ENCODE results near the gene KLHL35. TPM values are rescaled to one million over a fixed set of nuclear protein-coding genes. Genes with fewer than 3 reads are reported as not detected.
A peak's percentile ranks its signal among the peaks of the same experiment; 100 is the strongest.

KLHL35 gene
- total and polyA plus RNA-seq, 2 of the 4 experiments (the other 2 are of a cell fraction), result 1.6 to 3.3 TPM

DNA sequence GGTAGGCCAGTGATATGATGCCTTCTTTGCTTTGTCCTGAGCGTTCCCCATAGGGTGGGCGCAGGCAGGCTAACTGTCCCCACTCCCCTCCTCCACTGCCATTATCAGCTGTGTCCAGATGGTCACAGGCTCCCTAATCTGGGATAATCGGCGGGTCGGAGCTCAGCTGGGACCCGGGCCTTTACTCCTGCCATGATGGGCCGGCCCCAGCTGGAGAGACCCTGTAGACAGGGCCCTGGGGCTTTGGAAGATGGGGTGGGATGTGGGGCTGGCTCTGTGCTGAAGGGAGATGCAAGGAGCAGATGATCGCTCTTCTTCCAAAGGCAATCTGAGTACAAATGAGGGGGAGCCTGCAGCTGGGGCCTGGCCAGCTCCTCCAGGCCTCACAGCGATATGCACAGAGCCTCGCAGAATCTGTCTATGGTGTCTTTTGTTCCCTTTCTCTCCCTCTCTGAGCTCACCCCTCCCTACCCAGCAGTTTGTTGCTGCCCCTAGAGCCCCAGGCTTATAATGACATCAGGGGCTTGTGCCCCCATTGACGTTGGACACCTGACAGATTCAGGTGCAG is 11.9 kb downstream of the KLHL35 start:
- Histone ChIP-seq H2BK20ac (ENCODE audit: low read depth, low read length) (peak overlapping the region; percentile 87; the same call in 1 of the 2 replicates), H3K23ac (ENCODE audit: low read depth, low read length) (no peak overlapping the region), H3K9ac (ENCODE audit: low read depth, low read length) (no peak overlapping the region), H4K8ac (ENCODE audit: low read depth in 2 of 2, low read length in 2 of 2) (peak overlapping the region in 1 of 2 experiments; percentile 6; a peak in 1 of 4 replicates), H4K20me1 (ENCODE audit: insufficient read depth, low read length) (no peaks in the 10 kb centered on the region), H3K79me1 (ENCODE audit: low read depth in 1 of 2, low read length in 2 of 2) (peaks cover 14 to 28% of the 10 kb centered on the region in 2 experiments), H4K91ac (ENCODE audit: insufficient read depth, low read depth, low read length) (peak overlapping the region; percentile 72), H2AFZ (replicated peaks; ENCODE audit: low read length, poor library complexity) (no peak overlapping the region), H2AK9ac (replicated peaks; ENCODE audit: low read depth, low read length, poor library complexity) (no peak overlapping the region), H3K9me1 (ENCODE audit: insufficient read depth, low read length) (peaks cover 30% of the 10 kb centered on the region), H3K9me3 (ENCODE audit: control insufficient read depth, insufficient read depth, low read length) (no peaks in the 10 kb centered on the region), H4K5ac (ENCODE audit: low read depth, low read length) (no peak overlapping the region), H2BK5ac (ENCODE audit: low read depth, low read length, poor library complexity, severe bottlenecking) (no peak overlapping the region), H3K27me3 (ENCODE audit: control insufficient read depth, insufficient read depth, low read length) (no peaks in the 10 kb centered on the region), H3K4ac (ENCODE audit: low read depth, low read length) (peak overlapping the region; percentile 93), H3K4me1 (ENCODE audit: control insufficient read depth, insufficient read depth, low read length) (peaks cover 27% of the 10 kb centered on the region), H3K27ac (ENCODE audit: insufficient read depth, low read length) (no peak overlapping the region), H3K36me3 (ENCODE audit: control insufficient read depth, insufficient read depth, low read length) (peaks cover 17% of the 10 kb centered on the region), H3K18ac (ENCODE audit: low read depth, low read length) (peak overlapping the region; percentile 45; the same call in 1 of the 2 replicates), H3K4me2 (ENCODE audit: low read depth, low read length) (no peak overlapping the region), H3K56ac (ENCODE audit: extremely low read depth, insufficient read depth, low read length) (no peak overlapping the region), H3K4me3 (ENCODE audit: insufficient read depth, low read depth, low read length) (no peak overlapping the region), H2BK15ac (ENCODE audit: low read depth, low read length) (no peak overlapping the region), H2AK5ac (ENCODE audit: low read depth, low read length) (peak overlapping the region; percentile 97), H3K14ac (replicated peaks; ENCODE audit: low read depth, low read length) (0 out of 2 replicates have a peak overlapping the region, but pooled peaks have one; percentile 7), H2BK120ac (ENCODE audit: low read depth, low read length) (peak overlapping the region; percentile 25)
- dilution Hi-C loops (cut with HindIII; ENCODE audit: low sequenced_read_pairs, unreplicated experiment) (no loop called here), intact Hi-C loops (cut with micrococcal nuclease) (no loop called here), in situ Hi-C loops (cut with MboI; ENCODE audit: low sequenced_read_pairs) (no loop called here)
- no TSS peak for BruUV-seq (replicated peaks)
- ATAC-seq (ENCODE audit: low read depth) (no peak), DNase-seq (no peak)
- ChIA-PET POLR2A (ENCODE audit: unreplicated experiment) (no interaction called here), CTCF (no interaction called here)
- TF ChIP-seq MXI1 (IDR thresholded peaks at IDR 0.05; ENCODE audit: borderline replicate concordance, low read depth, low read length) (no peak), CHD1 (IDR thresholded peaks at IDR 0.05; ENCODE audit: low read depth, low read length) (no peak), RCOR1 (IDR thresholded peaks at IDR 0.05; ENCODE audit: insufficient replicate concordance, low read length) (no peak), MAFK (IDR thresholded peaks at IDR 0.05; ENCODE audit: low read depth, low read length) (no peak), POLR2A (IDR thresholded peaks at IDR 0.05; ENCODE audit: low read depth, low read length) (no peak), CEBPB (IDR thresholded peaks at IDR 0.05; ENCODE audit: low read depth, low read length) (no peak), SMC3 (IDR thresholded peaks at IDR 0.05; ENCODE audit: low read depth, low read length) (no peak), NFE2L2 (IDR thresholded peaks at IDR 0.05; ENCODE audit: low read depth, low read length) (no peak), RFX5 (IDR thresholded peaks at IDR 0.05; ENCODE audit: low read depth, low read length) (no peak), FOS (IDR thresholded peaks at IDR 0.05; ENCODE audit: low read depth, low read length) (no peak), RAD21 (IDR thresholded peaks at IDR 0.05; ENCODE audit: low read length) (no peak), BHLHE40 (IDR thresholded peaks at IDR 0.05; ENCODE audit: low read depth, low read length) (no peak), MAZ (IDR thresholded peaks at IDR 0.05; ENCODE audit: borderline replicate concordance, low read depth, low read length) (no peak)
- TF ChIP-seq, protein P1, sequence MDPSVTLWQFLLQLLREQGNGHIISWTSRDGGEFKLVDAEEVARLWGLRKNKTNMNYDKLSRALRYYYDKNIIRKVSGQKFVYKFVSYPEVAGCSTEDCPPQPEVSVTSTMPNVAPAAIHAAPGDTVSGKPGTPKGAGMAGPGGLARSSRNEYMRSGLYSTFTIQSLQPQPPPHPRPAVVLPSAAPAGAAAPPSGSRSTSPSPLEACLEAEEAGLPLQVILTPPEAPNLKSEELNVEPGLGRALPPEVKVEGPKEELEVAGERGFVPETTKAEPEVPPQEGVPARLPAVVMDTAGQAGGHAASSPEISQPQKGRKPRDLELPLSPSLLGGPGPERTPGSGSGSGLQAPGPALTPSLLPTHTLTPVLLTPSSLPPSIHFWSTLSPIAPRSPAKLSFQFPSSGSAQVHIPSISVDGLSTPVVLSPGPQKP (IDR thresholded peaks at IDR 0.05; ENCODE audit: borderline replicate concordance, low read depth, low read length), result no peak
- TF ChIP-seq, protein P2, sequence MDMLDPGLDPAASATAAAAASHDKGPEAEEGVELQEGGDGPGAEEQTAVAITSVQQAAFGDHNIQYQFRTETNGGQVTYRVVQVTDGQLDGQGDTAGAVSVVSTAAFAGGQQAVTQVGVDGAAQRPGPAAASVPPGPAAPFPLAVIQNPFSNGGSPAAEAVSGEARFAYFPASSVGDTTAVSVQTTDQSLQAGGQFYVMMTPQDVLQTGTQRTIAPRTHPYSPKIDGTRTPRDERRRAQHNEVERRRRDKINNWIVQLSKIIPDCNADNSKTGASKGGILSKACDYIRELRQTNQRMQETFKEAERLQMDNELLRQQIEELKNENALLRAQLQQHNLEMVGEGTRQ (IDR thresholded peaks at IDR 0.05; ENCODE audit: low read depth, low read length), result no peak
- TF ChIP-seq, protein P3, sequence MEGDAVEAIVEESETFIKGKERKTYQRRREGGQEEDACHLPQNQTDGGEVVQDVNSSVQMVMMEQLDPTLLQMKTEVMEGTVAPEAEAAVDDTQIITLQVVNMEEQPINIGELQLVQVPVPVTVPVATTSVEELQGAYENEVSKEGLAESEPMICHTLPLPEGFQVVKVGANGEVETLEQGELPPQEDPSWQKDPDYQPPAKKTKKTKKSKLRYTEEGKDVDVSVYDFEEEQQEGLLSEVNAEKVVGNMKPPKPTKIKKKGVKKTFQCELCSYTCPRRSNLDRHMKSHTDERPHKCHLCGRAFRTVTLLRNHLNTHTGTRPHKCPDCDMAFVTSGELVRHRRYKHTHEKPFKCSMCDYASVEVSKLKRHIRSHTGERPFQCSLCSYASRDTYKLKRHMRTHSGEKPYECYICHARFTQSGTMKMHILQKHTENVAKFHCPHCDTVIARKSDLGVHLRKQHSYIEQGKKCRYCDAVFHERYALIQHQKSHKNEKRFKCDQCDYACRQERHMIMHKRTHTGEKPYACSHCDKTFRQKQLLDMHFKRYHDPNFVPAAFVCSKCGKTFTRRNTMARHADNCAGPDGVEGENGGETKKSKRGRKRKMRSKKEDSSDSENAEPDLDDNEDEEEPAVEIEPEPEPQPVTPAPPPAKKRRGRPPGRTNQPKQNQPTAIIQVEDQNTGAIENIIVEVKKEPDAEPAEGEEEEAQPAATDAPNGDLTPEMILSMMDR (conservative IDR thresholded peaks at IDR 0.05; ENCODE audit: low read depth, low read length), result no peak
- WGBS, 2 experiments (ENCODE audit: extremely low coverage in 2 of 2, insufficient read length in 1 of 2), result 100% methylated on average over 1 of the region's 11 CpGs; no CpG with 5 or more reads in 1 of the 2 experiments

All from IMR-90 (cell line).